Stimulated activated CD8-positive, alpha-beta memory T cell treated with anti-CD3 and anti-CD28 coated beads, Interleukin-15, amount 100 ng/mL, for 48 hours (primary cell): ENCODE measurements around the gene PLA2G4F.
"Not testable (repeated sequence)": the region's sequence is repeated elsewhere in the genome, so short reads cannot be mapped to it uniquely, and the experiment has no call there.

Experiments used
- DNase-seq, 2 donors: peaks; one replicate each; pipeline ENCODE4 v3.0.0-alpha.2; 2020; ENCODE audit warnings: low read depth in 2 of 2

PLA2G4F gene

GRCh38 chr15:42100021-42100800, 56.2 kb downstream of the PLA2G4F start:
- DNase-seq: no peak

- DNase-seq: no peak
These were observed 59.4 kb downstream of the PLA2G4F start for GRCh38 chr15:42097018-42097417.

- DNase-seq: no peak
These were observed 61.9 kb downstream of the PLA2G4F start, which contains the start of gene PLA2G4D for GRCh38 chr15:42094512-42094963. PLA2G4D (minus strand) TSS chr15:42094562; CDS start chr15:42094459, 103 bp downstream.

GRCh38 chr15:42093966-42094365, 62.5 kb downstream of the PLA2G4F start:
- DNase-seq: no peak

- DNase-seq: no peak
These were observed 63.8 kb downstream of the PLA2G4F start for GRCh38 chr15:42092398-42093318.

- not testable (repeated sequence) for DNase-seq
These were observed 64.6 kb downstream of the PLA2G4F start for GRCh38 chr15:42091753-42092397.

GRCh38 chr15:42090781-42091180, 65.7 kb downstream of the PLA2G4F start:
- DNase-seq: no peak

- no peak for DNase-seq
These were observed 66.1 kb downstream of the PLA2G4F start for GRCh38 chr15:42090370-42090769.

- no peak for DNase-seq
These were observed 66.5 kb downstream of the PLA2G4F start for GRCh38 chr15:42089942-42090341.
